ENCODE data around the gene AFF1.

DNA sequence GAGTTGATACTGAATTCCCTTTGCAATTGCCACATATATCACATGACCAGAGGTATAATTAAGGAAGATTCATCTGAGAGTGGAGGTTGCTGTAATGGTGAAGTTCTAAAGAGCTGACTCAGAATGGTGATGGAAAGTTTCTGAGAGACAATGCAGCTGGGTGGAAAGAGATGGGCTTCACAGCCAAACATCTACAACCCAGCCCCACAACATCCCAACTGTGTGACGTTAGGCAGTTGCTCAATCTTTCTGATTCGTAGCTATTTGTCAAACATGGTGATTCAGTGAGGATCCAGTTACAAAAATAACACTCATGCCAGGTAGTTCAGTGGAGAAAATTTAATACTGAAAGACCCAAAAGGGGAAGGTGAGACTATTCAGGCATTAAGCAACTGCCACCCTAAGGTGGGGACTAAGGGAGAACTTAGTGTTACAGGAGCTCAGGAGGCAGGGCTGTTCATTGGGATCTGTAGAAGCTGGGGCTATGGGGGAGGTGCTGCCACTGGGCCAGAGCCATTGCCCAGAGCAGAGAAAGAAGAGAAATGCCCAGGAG lies 6.9 kb upstream of the AFF1 start:
- TF ChIP-seq EZH2 (IDR thresholded peaks at IDR 0.05; ENCODE audit: insufficient read depth, poor library complexity, severe bottlenecking) (no peak), EZH2phosphoT487 (IDR thresholded peaks at IDR 0.05; ENCODE audit: insufficient read depth, low read depth) (no peak)

Data from GM23248 (cell line).